Measurements from ENCODE around the gene KLK14.

DNA sequence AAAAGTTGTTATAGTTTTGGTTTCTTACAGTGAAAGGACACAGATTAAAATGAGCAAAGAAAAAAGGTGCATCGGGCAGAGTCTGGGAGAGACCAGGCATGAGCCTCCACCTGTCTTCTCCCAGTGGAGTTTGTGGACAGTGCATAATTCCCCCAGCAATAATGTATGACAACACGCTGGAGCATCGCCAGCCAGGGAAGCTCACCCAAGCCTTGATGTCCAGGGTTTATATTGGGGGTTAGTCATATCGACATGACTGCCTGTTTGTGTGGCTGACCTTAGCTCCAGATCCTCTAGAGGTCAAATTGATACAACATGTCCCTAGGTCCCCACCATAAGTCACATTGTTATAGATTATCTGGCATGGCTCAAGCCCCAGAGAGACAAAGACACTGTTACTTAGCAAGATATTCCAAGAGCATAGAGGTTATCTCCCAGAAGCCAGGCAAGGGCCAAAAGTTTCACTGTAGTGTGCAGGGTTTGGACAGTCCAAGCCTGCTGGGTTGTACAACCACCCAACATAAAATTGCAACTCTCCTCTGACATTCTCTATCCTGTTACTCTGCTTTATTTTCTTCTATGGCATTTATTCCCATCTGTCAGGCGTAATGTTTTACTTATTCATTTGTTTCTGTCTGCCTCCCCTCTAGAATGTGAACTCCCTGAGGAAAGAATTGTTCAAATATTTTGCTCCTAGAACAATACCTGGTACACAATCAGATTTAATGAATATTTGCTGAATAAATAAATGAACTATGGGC, 12.2 kb downstream of the KLK14 start:
- TF ChIP-seq, protein P1, sequence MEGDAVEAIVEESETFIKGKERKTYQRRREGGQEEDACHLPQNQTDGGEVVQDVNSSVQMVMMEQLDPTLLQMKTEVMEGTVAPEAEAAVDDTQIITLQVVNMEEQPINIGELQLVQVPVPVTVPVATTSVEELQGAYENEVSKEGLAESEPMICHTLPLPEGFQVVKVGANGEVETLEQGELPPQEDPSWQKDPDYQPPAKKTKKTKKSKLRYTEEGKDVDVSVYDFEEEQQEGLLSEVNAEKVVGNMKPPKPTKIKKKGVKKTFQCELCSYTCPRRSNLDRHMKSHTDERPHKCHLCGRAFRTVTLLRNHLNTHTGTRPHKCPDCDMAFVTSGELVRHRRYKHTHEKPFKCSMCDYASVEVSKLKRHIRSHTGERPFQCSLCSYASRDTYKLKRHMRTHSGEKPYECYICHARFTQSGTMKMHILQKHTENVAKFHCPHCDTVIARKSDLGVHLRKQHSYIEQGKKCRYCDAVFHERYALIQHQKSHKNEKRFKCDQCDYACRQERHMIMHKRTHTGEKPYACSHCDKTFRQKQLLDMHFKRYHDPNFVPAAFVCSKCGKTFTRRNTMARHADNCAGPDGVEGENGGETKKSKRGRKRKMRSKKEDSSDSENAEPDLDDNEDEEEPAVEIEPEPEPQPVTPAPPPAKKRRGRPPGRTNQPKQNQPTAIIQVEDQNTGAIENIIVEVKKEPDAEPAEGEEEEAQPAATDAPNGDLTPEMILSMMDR (IDR thresholded peaks at IDR 0.05), result no peak
- TF ChIP-seq POLR2A (IDR thresholded peaks at IDR 0.05), result no peak
